SK-N-SH (cell line): ENCODE results near the gene MTR. TPM values are rescaled to one million over a fixed set of nuclear protein-coding genes. Genes with fewer than 3 reads are reported as not detected.

Source experiments
- CTCF ChIA-PET: fragments of 300-600, 350-600 bp; formaldehyde crosslinking; extraction: SDS; loops from one replicate; lab custom pipeline; 2021; lab: Yijun Ruan, JAX
- POLR2A ChIA-PET: fragments of 350-600 bp; sonication (Branson Sonifier 250); formaldehyde crosslinking; extraction: SDS; loops from one replicate; lab custom pipeline; 2020; ENCODE audit warnings: antibody characterized with exemption, inconsistent platforms; lab: Yijun Ruan, JAX
- DNase-seq: peaks from one replicate; pipeline ENCODE4 v3.0.0; 2012
- H2AFZ ChIP-seq: fragments of 200-600 bp; sonication (generic); 2 replicates; pipeline ENCODE4 v1.8.1; 2016; ENCODE audit warnings: antibody characterized with exemption, mild to moderate bottlenecking, low read depth
- H3F3A ChIP-seq: fragments of 200-600 bp; sonication (generic); replicated peaks from 2 replicates; pipeline ENCODE3; 2016; ENCODE audit warnings: antibody characterized with exemption, mild to moderate bottlenecking; ENCODE audit not compliant: insufficient read depth
- H3K27ac ChIP-seq, 2 experiments: fragments of 200-500 bp in 1 of 2; fragments of 200-600 bp in 1 of 2; sonication (Bioruptor generic) in 1 of 2; sonication (generic), shearing (Covaris generic) in 1 of 2; 2 replicates each; pipeline versions ENCODE4 v1.5.1 to v1.6.1; 2014 to 2016; ENCODE audit warnings: low read depth in 2 of 2, inconsistent platforms in 1 of 2, low read length in 1 of 2, mild to moderate bottlenecking in 1 of 2, mixed read lengths in 1 of 2
- H3K27me3 ChIP-seq: fragments of 200-600 bp; sonication (generic), shearing (Covaris generic); 2 replicates; pipeline ENCODE4 v1.6.1; 2016; ENCODE audit warnings: mixed run types; ENCODE audit not compliant: insufficient read depth
- H3K36me3 ChIP-seq, 2 experiments: fragments of 200-500 bp in 1 of 2; fragments of 200-600 bp in 1 of 2; sonication (Bioruptor generic) in 1 of 2; sonication (generic) in 1 of 2; replicated peaks in 1 of 2; 2 replicates each; pipeline versions ENCODE3 to v1.5.1; 2014 to 2016; ENCODE audit warnings: low read length in 1 of 2, mild to moderate bottlenecking in 1 of 2; ENCODE audit not compliant: insufficient read depth in 2 of 2, control insufficient read depth in 1 of 2
- H3K4me1 ChIP-seq, 2 experiments: fragments of 200-500 bp in 1 of 2; fragments of 200-600 bp in 1 of 2; sonication (Bioruptor generic) in 1 of 2; sonication (generic), shearing (Covaris generic) in 1 of 2; 2 replicates each; pipeline versions ENCODE4 v1.5.1 to v1.6.1; 2014 to 2016; ENCODE audit warnings: low read depth in 1 of 2, low read length in 1 of 2, mixed run types in 1 of 2; ENCODE audit not compliant: insufficient read depth in 2 of 2, control insufficient read depth in 1 of 2
- H3K4me2 ChIP-seq: fragments of 200-600 bp; sonication (generic), shearing (Covaris generic); 2 replicates; pipeline ENCODE4 v1.6.1; 2017; ENCODE audit warnings: mixed run types
- H3K4me3 ChIP-seq, 2 experiments: fragments of 200-500 bp in 1 of 2; fragments of 200-600 bp in 1 of 2; sonication (Bioruptor generic) in 1 of 2; sonication (generic), shearing (Covaris generic) in 1 of 2; 2 replicates each; pipeline versions ENCODE4 v1.5.1 to v1.8.1; 2014 to 2016; ENCODE audit warnings: low read depth in 2 of 2, inconsistent platforms in 1 of 2, low read length in 1 of 2, mild to moderate bottlenecking in 1 of 2, mixed read lengths in 1 of 2, moderate library complexity in 1 of 2
- H3K79me2 ChIP-seq: fragments of 200-600 bp; sonication (generic); 2 replicates; pipeline ENCODE4 v1.8.1; 2017; ENCODE audit warnings: mild to moderate bottlenecking; ENCODE audit not compliant: insufficient read depth
- H3K9ac ChIP-seq: fragments of 200-600 bp; sonication (generic); 2 replicates; pipeline ENCODE4 v1.6.1; 2017; ENCODE audit warnings: mixed run types
- H3K9me2 ChIP-seq: fragments of 200-600 bp; sonication (generic); 2 replicates; pipeline ENCODE4 v1.6.1; 2017; ENCODE audit warnings: mixed run types
- H3K9me3 ChIP-seq: fragments of 200-600 bp; sonication (generic); 2 replicates; pipeline ENCODE4 v1.6.1; 2017; ENCODE audit warnings: mixed run types, mild to moderate bottlenecking, moderate library complexity
- H4K20me1 ChIP-seq: fragments of 200-600 bp; sonication (generic); 2 replicates; pipeline ENCODE4 v1.6.1; 2017; ENCODE audit warnings: mild to moderate bottlenecking, mixed run types; ENCODE audit not compliant: insufficient read depth
- CHD2 ChIP-seq: fragments of 150-350 bp; IDR thresholded peaks from 2 replicates; pipeline ENCODE4 v1.6.1; 2018; ENCODE audit warnings: low read length; ENCODE audit not compliant: partially characterized antibody
- ELF1 ChIP-seq: IDR thresholded peaks from 2 replicates; pipeline ENCODE4 v1.4.0; 2012
- EZH2phosphoT487 ChIP-seq: fragments of 200-600 bp; sonication (generic); IDR thresholded peaks from 2 replicates; pipeline ENCODE4 v1.6.1; 2017; ENCODE audit warnings: low read depth, mixed run types, mild to moderate bottlenecking, antibody characterized with exemption, moderate library complexity, borderline replicate concordance
- FOSL2 ChIP-seq: IDR thresholded peaks from 2 replicates; pipeline ENCODE4 v1.4.0; 2012; ENCODE audit warnings: low read depth, mild to moderate bottlenecking, moderate library complexity, borderline replicate concordance
- FOXM1 ChIP-seq: IDR thresholded peaks from 2 replicates; pipeline ENCODE4 v1.4.0; 2012; ENCODE audit warnings: low read depth, mild to moderate bottlenecking
- GABPA ChIP-seq: IDR thresholded peaks from 2 replicates; pipeline ENCODE4 v1.4.0; 2012; ENCODE audit warnings: low read depth, mild to moderate bottlenecking
- GATA2 ChIP-seq: sonication (generic); formaldehyde crosslinking; IDR thresholded peaks from 2 replicates; pipeline ENCODE4 v1.5.0; 2020; ENCODE audit warnings: mild to moderate bottlenecking, missing genetic modification reagents
- JUND ChIP-seq: IDR thresholded peaks from 2 replicates; pipeline ENCODE4 v1.4.0; 2012
- NFIC ChIP-seq: IDR thresholded peaks from 2 replicates; pipeline ENCODE4 v1.4.0; 2012; ENCODE audit warnings: borderline replicate concordance
- RAD21 ChIP-seq: IDR thresholded peaks from 2 replicates; pipeline ENCODE4 v1.6.1; 2012; ENCODE audit warnings: mild to moderate bottlenecking, low read length
- SIN3A ChIP-seq: IDR thresholded peaks from 2 replicates; pipeline ENCODE4 v1.6.1; 2012; ENCODE audit warnings: low read depth, mild to moderate bottlenecking, low read length, moderate library complexity, borderline replicate concordance
- SMC3 ChIP-seq: IDR thresholded peaks from 2 replicates; pipeline ENCODE4 v1.6.1; 2012; ENCODE audit warnings: low read depth, low read length, improper control_type of control experiment
- TAF1 ChIP-seq: IDR thresholded peaks from 2 replicates; pipeline ENCODE4 v1.6.1; 2012; ENCODE audit warnings: low read depth, mild to moderate bottlenecking, low read length, moderate library complexity, borderline replicate concordance
- YY1 ChIP-seq: IDR thresholded peaks from 2 replicates; pipeline ENCODE4 v1.4.0; 2012; ENCODE audit warnings: low read depth, mild to moderate bottlenecking
- WGBS: methylation state at CpG from one replicate; pipeline ENCODE4 v1.1.6; 2017; ENCODE audit warnings: low lambda C conversion rate; 5-methylcytosine and 5-hydroxymethylcytosine counted together
- polyA plus RNA-seq, 3 experiments: library from polyadenylated mRNA; depleted of rRNA; stranded (reverse); fragments of >200 nt; gene quantifications; 2 replicates each; pipeline ENCODE4 v1.2.3, GENCODE V29; 2012
- TF ChIP-seq, protein P1 (sequence below): IDR thresholded peaks from 2 replicates; pipeline ENCODE4 v1.6.1; 2012; ENCODE audit warnings: mild to moderate bottlenecking, low read depth, low read length, moderate library complexity
- TF ChIP-seq, protein P2 (sequence below): IDR thresholded peaks from 2 replicates; pipeline ENCODE4 v1.4.0; 2012; ENCODE audit warnings: low read depth, borderline replicate concordance
- TF ChIP-seq, protein P3 (sequence below): IDR thresholded peaks from 2 replicates; pipeline ENCODE4; 2012
- TF ChIP-seq, protein P4 (sequence below): fragments of 200-600 bp; sonication (generic); IDR thresholded peaks from 2 replicates; pipeline ENCODE4 v1.6.1; 2017; ENCODE audit warnings: antibody characterized with exemption, mild to moderate bottlenecking, moderate library complexity
- TF ChIP-seq, protein P5 (sequence below): fragments of 150-350 bp; IDR thresholded peaks from 2 replicates; pipeline ENCODE4 v1.6.1; 2016; ENCODE audit warnings: mild to moderate bottlenecking, low read depth, low read length
- TF ChIP-seq, protein P6 (sequence below): IDR thresholded peaks from 2 replicates; pipeline ENCODE4 v1.4.0; 2012; ENCODE audit warnings: low read depth, borderline replicate concordance

The MTR gene
- polyA plus RNA-seq, 1 of the 3 experiments (the other 2 are of a cell fraction), result 5.4 TPM

DNA sequence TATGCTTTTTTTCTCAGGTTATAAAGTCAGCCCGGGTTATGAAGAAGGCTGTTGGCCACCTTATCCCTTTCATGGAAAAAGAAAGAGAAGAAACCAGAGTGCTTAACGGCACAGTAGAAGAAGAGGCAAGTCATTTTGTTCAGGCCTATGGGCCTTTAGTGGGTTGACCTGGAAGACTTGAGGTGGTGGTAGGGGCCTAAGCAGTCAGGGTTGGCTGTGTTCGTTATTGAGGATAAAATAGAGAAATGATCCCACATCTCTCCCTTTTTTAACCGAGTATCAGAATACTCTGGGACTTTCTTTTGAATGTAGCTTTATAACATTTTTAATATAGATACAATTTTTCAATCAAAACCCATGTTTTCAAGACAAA is 67.1 kb downstream of the MTR start:
- POLR2A ChIA-PET, result no interaction called here
- H3F3A ChIP-seq, result no peaks in the 10 kb centered on the region

More for the DNA sequence above, 67.1 kb downstream of the MTR start:
- no peaks in the 10 kb centered on the region for H3K27me3 ChIP-seq
- CTCF ChIA-PET, result interaction anchor here (1.1 to 1.8 kb wide), 4 partner anchors 9 to 700 kb away, joined by 3 to 9 read pairs (median 4); no protein-coding TSS in a partner anchor
- H3K9ac ChIP-seq, result no peak overlapping the region
- H3K9me3 ChIP-seq, result no peaks in the 10 kb centered on the region
- H3K36me3 ChIP-seq, result peaks cover 45 to 82% of the 10 kb centered on the region in 2 experiments
- 97% methylated on average over 4 of the region's 4 CpGs for WGBS
- H4K20me1 ChIP-seq, result no peaks in the 10 kb centered on the region
- no peaks in the 10 kb centered on the region for H3K79me2 ChIP-seq
- H3K9me2 ChIP-seq, result no peaks in the 10 kb centered on the region
- no peak overlapping the region for H3K27ac ChIP-seq
- DNase-seq, result no peak
- no peak overlapping the region for H2AFZ ChIP-seq
- TF ChIP-seq CHD2 (no peak), SMC3 (no peak), EZH2phosphoT487 (no peak), JUND (no peak), RAD21 (no peak), FOSL2 (no peak), TAF1 (no peak), ELF1 (no peak), GABPA (no peak), NFIC (no peak), FOXM1 (no peak), SIN3A (no peak), YY1 (no peak), GATA2 (CRISPR knock-in tag) (no peak)
- TF ChIP-seq, protein P1, sequence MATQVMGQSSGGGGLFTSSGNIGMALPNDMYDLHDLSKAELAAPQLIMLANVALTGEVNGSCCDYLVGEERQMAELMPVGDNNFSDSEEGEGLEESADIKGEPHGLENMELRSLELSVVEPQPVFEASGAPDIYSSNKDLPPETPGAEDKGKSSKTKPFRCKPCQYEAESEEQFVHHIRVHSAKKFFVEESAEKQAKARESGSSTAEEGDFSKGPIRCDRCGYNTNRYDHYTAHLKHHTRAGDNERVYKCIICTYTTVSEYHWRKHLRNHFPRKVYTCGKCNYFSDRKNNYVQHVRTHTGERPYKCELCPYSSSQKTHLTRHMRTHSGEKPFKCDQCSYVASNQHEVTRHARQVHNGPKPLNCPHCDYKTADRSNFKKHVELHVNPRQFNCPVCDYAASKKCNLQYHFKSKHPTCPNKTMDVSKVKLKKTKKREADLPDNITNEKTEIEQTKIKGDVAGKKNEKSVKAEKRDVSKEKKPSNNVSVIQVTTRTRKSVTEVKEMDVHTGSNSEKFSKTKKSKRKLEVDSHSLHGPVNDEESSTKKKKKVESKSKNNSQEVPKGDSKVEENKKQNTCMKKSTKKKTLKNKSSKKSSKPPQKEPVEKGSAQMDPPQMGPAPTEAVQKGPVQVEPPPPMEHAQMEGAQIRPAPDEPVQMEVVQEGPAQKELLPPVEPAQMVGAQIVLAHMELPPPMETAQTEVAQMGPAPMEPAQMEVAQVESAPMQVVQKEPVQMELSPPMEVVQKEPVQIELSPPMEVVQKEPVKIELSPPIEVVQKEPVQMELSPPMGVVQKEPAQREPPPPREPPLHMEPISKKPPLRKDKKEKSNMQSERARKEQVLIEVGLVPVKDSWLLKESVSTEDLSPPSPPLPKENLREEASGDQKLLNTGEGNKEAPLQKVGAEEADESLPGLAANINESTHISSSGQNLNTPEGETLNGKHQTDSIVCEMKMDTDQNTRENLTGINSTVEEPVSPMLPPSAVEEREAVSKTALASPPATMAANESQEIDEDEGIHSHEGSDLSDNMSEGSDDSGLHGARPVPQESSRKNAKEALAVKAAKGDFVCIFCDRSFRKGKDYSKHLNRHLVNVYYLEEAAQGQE, result no peak
- TF ChIP-seq, protein P2, sequence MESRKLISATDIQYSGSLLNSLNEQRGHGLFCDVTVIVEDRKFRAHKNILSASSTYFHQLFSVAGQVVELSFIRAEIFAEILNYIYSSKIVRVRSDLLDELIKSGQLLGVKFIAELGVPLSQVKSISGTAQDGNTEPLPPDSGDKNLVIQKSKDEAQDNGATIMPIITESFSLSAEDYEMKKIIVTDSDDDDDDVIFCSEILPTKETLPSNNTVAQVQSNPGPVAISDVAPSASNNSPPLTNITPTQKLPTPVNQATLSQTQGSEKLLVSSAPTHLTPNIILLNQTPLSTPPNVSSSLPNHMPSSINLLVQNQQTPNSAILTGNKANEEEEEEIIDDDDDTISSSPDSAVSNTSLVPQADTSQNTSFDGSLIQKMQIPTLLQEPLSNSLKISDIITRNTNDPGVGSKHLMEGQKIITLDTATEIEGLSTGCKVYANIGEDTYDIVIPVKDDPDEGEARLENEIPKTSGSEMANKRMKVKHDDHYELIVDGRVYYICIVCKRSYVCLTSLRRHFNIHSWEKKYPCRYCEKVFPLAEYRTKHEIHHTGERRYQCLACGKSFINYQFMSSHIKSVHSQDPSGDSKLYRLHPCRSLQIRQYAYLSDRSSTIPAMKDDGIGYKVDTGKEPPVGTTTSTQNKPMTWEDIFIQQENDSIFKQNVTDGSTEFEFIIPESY, result no peak
- TF ChIP-seq, protein P3, sequence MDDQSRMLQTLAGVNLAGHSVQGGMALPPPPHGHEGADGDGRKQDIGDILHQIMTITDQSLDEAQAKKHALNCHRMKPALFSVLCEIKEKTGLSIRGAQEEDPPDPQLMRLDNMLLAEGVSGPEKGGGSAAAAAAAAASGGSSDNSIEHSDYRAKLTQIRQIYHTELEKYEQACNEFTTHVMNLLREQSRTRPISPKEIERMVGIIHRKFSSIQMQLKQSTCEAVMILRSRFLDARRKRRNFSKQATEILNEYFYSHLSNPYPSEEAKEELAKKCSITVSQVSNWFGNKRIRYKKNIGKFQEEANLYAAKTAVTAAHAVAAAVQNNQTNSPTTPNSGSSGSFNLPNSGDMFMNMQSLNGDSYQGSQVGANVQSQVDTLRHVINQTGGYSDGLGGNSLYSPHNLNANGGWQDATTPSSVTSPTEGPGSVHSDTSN, result no peak
- TF ChIP-seq, protein P4, sequence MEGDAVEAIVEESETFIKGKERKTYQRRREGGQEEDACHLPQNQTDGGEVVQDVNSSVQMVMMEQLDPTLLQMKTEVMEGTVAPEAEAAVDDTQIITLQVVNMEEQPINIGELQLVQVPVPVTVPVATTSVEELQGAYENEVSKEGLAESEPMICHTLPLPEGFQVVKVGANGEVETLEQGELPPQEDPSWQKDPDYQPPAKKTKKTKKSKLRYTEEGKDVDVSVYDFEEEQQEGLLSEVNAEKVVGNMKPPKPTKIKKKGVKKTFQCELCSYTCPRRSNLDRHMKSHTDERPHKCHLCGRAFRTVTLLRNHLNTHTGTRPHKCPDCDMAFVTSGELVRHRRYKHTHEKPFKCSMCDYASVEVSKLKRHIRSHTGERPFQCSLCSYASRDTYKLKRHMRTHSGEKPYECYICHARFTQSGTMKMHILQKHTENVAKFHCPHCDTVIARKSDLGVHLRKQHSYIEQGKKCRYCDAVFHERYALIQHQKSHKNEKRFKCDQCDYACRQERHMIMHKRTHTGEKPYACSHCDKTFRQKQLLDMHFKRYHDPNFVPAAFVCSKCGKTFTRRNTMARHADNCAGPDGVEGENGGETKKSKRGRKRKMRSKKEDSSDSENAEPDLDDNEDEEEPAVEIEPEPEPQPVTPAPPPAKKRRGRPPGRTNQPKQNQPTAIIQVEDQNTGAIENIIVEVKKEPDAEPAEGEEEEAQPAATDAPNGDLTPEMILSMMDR, result no peak
- TF ChIP-seq, protein P5, sequence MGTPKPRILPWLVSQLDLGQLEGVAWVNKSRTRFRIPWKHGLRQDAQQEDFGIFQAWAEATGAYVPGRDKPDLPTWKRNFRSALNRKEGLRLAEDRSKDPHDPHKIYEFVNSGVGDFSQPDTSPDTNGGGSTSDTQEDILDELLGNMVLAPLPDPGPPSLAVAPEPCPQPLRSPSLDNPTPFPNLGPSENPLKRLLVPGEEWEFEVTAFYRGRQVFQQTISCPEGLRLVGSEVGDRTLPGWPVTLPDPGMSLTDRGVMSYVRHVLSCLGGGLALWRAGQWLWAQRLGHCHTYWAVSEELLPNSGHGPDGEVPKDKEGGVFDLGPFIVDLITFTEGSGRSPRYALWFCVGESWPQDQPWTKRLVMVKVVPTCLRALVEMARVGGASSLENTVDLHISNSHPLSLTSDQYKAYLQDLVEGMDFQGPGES, result no peak
- TF ChIP-seq, protein P6, sequence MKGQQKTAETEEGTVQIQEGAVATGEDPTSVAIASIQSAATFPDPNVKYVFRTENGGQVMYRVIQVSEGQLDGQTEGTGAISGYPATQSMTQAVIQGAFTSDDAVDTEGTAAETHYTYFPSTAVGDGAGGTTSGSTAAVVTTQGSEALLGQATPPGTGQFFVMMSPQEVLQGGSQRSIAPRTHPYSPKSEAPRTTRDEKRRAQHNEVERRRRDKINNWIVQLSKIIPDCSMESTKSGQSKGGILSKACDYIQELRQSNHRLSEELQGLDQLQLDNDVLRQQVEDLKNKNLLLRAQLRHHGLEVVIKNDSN, result no peak
- TF ChIP-seq, all 33 proteins: peak for 0
- Histone ChIP-seq H3K4me3 (no peak overlapping the region), H3K4me1 (no peaks in the 10 kb centered on the region), H3K4me2 (no peak overlapping the region)
